Activated naive CD8-positive, alpha-beta T cell treated with anti-CD3 and anti-CD28 coated beads for 36 hours (primary cell): ENCODE results near the gene ASPHD2. TPM values are rescaled to one million over a fixed set of nuclear protein-coding genes. Genes with fewer than 3 reads are reported as not detected.

Experiments used
- DNase-seq: peaks from one replicate; pipeline ENCODE4 v3.0.0; 2021
- H3K27ac Mint-ChIP-seq: one replicate; pipeline ENCODE4 v1.8.0; 2022; ENCODE audit warnings: mild to moderate bottlenecking, moderate library complexity, mixed read lengths
- H3K27me3 Mint-ChIP-seq: one replicate; pipeline ENCODE4 v1.8.0; 2022; ENCODE audit warnings: mild to moderate bottlenecking, mixed read lengths
- H3K36me3 Mint-ChIP-seq: one replicate; pipeline ENCODE4 v1.8.0; 2021; ENCODE audit warnings: mild to moderate bottlenecking, mixed read lengths
- H3K4me1 Mint-ChIP-seq: one replicate; pipeline ENCODE4 v1.8.0; 2021; ENCODE audit warnings: mixed read lengths
- H3K4me3 Mint-ChIP-seq: one replicate; pipeline ENCODE4 v1.8.0; 2022; ENCODE audit warnings: mild to moderate bottlenecking, moderate library complexity, mixed read lengths
- H3K9me3 Mint-ChIP-seq: one replicate; pipeline ENCODE4 v1.8.0; 2022; ENCODE audit warnings: mixed read lengths
- total RNA-seq, 2 experiments: library from RNA; stranded (reverse); gene quantifications; one replicate each; pipeline ENCODE4 v1.2.3, GENCODE V29; 2021

Gene ASPHD2, protein sequence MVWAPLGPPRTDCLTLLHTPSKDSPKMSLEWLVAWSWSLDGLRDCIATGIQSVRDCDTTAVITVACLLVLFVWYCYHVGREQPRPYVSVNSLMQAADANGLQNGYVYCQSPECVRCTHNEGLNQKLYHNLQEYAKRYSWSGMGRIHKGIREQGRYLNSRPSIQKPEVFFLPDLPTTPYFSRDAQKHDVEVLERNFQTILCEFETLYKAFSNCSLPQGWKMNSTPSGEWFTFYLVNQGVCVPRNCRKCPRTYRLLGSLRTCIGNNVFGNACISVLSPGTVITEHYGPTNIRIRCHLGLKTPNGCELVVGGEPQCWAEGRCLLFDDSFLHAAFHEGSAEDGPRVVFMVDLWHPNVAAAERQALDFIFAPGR
- total RNA-seq, result 10 to 100 TPM; 14.9 to 15.9 TPM

DNA sequence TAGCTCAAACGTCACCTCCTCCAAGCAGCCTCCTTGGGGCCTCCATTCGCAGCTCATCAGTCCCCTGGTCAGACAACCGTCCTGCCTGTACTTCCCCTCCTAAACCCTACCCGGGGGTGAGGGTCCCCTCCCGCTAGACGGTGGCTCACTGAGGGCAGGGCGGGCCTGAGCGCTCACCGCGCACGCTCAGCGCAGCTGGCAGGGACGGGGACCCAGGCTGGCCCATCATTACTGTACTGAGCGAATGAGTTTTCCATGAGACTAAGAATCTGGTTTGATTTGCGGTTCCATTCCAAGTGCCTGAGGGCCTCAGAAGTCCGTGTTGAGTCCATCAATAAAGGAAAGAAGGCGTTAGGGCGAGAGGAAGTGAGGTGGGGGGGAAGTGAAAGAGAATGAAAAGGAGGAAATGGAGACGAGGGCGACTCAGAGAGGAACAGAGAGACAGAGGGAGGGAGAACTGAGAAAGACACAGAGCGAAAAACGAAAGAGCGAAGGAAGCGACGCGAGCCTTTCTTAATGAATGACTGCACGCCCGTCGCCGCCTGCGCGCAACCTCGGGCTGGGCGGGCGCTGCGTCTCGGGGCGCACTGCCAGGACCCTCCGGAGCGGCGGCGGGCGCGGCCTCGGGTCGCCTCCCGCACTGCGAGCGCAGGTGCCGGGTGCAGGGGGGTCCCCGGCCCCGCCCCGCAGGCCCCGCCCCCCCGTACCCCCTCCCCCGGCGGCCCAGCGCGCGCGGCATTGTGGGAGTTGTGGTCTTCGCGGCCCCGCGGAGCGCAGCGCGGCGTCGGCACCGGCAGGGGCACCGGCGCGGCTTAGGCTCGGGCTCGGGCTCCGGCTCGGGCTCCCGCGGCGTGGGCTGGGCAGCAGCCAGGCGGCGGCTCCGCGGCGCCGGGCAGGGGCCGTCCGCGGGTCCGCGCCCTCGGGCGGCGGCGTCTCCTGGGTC, at the start of gene ASPHD2:
ASPHD2 (plus strand) TSS at position 746 of the 943 bp plus-strand sequence. CDS start 4,356 bp downstream, outside the sequence.
- Mint-ChIP-seq H3K4me1 (peaks cover 52% of the 10 kb centered on the region), H3K9me3 (no peaks in the 10 kb centered on the region), H3K27ac (peak within 1 kb of the TSS; percentile 95), H3K27me3 (peaks cover 9% of the 10 kb centered on the region), H3K4me3 (peak within 1 kb of the TSS; percentile 95), H3K36me3 (peaks cover 28% of the 10 kb centered on the region)
- peak; percentile 93 for DNase-seq

DNA sequence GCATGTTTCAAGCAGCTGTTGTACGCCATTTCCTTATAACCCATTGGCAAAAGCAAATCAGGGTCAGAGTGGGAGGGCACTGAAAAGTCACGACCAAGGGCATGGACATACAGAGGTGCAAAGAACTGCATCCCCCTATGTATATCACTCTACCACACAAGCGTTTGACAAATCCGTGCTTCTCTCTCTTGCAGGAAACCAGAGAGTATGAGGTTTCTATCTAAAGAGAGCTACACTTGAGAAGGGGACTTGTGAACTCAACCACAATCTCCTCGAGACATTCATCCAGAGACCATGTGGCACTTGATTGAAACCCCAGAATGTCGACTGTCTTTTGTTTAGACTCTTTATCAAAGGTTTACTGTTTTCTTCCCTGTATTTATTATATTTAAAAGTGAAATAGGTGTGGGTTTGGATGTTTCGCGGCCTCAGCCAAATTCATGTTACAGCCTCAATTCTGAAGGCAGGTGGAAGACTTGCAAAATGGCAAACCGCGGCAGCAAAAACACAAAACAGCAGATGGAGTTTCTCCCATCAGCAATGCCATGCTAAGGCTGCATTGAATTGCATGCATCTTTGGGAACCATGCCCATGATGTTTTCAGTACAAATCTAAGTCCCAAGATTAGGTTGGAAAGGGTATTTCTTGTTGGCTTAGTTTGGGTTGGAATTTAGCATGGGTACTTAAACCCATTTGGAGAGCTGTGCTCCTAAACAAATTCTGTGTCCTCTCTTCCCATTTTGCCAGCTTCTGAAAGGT, 48.8 kb upstream of the ASPHD2 start:
- Mint-ChIP-seq H3K27ac (no peak overlapping the region), H3K27me3 (peaks cover 50% of the 10 kb centered on the region), H3K36me3 (no peaks in the 10 kb centered on the region), H3K4me1 (no peaks in the 10 kb centered on the region), H3K9me3 (peaks cover 4% of the 10 kb centered on the region), H3K4me3 (no peak overlapping the region)
- DNase-seq, result no peak

DNA sequence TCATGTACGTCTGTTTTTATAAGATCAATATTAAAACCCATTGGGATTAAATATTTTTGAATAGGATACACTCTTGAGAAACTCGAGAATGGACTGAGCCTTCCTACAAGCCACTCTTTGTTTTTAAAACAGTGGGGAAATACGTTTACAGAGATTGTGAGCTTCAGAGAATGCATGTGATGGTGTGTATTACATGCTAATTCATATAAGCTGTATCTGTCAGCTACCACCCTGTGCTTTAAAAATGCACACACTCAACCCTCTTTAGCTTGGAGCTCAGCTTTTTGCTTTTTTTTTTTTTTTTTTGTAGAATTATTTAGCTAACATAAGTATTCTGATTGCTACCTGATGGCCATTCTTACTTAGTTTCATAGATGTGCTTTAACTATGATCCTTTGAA, 46.3 kb upstream of the ASPHD2 start:
- DNase-seq, result no peak
- Mint-ChIP-seq H3K36me3 (no peaks in the 10 kb centered on the region), H3K27ac (no peak overlapping the region), H3K4me1 (no peaks in the 10 kb centered on the region), H3K27me3 (peaks cover 39% of the 10 kb centered on the region), H3K9me3 (peaks cover 4% of the 10 kb centered on the region), H3K4me3 (no peak overlapping the region)

DNA sequence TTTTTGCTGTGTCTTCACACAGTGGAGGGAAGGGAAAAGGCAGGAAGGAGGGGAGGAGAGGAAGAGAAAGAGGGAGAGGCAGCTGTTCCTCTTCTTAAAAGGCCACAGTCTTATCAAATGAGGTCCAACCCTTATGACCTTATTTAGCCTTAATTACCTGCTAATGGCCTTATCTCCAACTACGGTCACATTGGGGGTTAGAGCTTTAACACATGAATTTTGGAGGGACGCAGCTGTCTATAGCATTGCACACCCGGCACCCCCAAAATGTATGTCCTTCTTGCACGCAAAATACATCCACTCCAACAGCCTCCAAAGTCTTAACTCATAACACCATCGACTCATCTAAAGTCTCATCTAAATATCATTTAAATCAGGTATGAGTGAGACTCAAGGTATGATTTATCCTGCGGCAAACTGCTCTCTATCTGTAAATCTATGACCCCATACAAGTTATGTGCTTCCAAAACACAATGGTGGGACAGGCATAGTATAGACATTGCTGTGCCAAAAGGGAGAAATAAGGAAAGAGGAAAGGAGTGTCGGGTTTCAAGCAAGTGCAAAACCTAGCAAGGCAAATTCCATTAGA, 45.0 kb upstream of the ASPHD2 start:
- Mint-ChIP-seq H3K36me3 (no peaks in the 10 kb centered on the region), H3K27me3 (peaks cover 34% of the 10 kb centered on the region), H3K27ac (no peak overlapping the region)

DNA sequence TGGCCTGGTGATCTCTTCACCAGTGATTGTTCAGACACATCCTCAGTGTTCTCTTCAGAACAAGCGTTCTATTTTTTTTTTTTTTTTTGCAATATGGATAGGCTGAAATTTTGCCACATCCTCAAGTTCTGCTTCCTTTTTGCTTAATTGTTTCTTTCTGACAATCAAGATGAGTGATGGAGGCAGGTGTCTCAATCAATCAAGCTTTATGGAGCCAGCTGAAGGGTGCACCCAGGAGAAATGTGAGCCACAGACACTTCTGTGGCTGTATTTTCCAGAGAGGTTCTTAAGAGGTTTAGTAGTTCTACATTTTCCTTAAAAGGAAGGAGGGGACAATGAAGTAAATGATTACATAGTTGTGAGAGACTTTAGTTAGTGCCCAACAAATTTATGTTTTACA, 43.9 kb upstream of the ASPHD2 start:
- H3K4me1 Mint-ChIP-seq, result no peaks in the 10 kb centered on the region
- DNase-seq, result no peak
- H3K27me3 Mint-ChIP-seq, result peaks cover 35% of the 10 kb centered on the region
- H3K4me3 Mint-ChIP-seq, result no peak overlapping the region
- no peak overlapping the region for H3K27ac Mint-ChIP-seq
- H3K9me3 Mint-ChIP-seq, result no peaks in the 10 kb centered on the region
- no peaks in the 10 kb centered on the region for H3K36me3 Mint-ChIP-seq

More for the DNA sequence above, 45.0 kb upstream of the ASPHD2 start:
- Mint-ChIP-seq H3K4me3 (no peak overlapping the region), H3K9me3 (peaks cover under 1% of the 10 kb centered on the region), H3K4me1 (no peaks in the 10 kb centered on the region)
- no peak for DNase-seq

DNA sequence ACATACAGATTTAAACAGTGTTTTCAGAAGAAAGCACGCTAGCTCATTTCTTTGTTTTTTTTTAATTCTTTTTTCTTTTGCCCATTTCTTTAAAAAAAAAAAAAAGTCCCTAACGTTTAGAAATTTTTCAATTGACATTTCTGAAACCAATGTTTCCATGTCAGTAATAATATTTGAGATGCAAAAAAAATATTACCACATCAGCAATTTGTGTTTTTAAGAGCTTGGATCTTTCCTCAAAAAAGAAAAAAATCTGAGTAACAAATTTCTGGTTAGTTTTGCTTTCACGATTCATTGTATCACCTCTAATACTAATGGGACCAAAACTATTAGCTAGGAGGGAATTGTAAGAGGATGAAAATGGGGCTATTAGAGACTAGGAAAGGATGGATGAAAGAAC, 39.9 kb upstream of the ASPHD2 start:
- Mint-ChIP-seq H3K4me3 (no peak overlapping the region), H3K27me3 (peaks cover 17% of the 10 kb centered on the region)

GRCh38 chr22:26391091-26391490, 38.0 kb upstream of the ASPHD2 start:
- no peaks in the 10 kb centered on the region for H3K4me1 Mint-ChIP-seq
- no peak overlapping the region for H3K27ac Mint-ChIP-seq
- no peaks in the 10 kb centered on the region for H3K36me3 Mint-ChIP-seq
- no peak for DNase-seq
- H3K27me3 Mint-ChIP-seq, result peaks cover 17% of the 10 kb centered on the region
- no peak overlapping the region for H3K4me3 Mint-ChIP-seq
- H3K9me3 Mint-ChIP-seq, result no peaks in the 10 kb centered on the region

More for the DNA sequence above, 39.9 kb upstream of the ASPHD2 start:
- Mint-ChIP-seq H3K36me3 (no peaks in the 10 kb centered on the region), H3K27ac (no peak overlapping the region), H3K4me1 (no peaks in the 10 kb centered on the region), H3K9me3 (no peaks in the 10 kb centered on the region)
- DNase-seq, result no peak

DNA sequence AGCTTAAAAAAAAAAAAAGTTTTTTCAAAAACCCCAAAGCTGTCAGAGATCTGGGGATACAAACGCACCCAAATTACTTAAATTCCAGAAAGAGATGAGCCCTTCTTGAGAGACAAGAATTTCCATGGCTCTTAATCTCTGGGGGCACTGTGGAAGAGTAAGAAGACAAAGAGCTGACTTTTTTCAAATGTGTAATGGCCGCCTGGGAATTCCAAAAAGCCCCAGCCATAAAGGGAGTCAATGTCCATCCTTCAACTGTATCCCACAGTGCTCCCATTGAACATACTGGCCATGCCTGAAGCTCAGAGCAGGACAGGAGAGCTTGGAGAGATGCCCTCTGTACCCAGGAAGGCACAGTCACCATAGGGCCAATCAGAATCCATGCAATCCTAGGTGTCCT, 37.4 kb upstream of the ASPHD2 start:
- Mint-ChIP-seq H3K9me3 (no peaks in the 10 kb centered on the region), H3K27me3 (peaks cover 16% of the 10 kb centered on the region), H3K4me3 (no peak overlapping the region), H3K27ac (no peak overlapping the region), H3K36me3 (no peaks in the 10 kb centered on the region), H3K4me1 (no peaks in the 10 kb centered on the region)
- no peak for DNase-seq

- peaks cover 8% of the 10 kb centered on the region for H3K27me3 Mint-ChIP-seq
- no peak overlapping the region for H3K27ac Mint-ChIP-seq
- H3K4me3 Mint-ChIP-seq, result no peak overlapping the region
- H3K9me3 Mint-ChIP-seq, result no peaks in the 10 kb centered on the region
- no peak for DNase-seq
- no peaks in the 10 kb centered on the region for H3K36me3 Mint-ChIP-seq
- H3K4me1 Mint-ChIP-seq, result peaks cover 3% of the 10 kb centered on the region
Observed at GRCh38 chr22:26393929-26394328, 35.1 kb upstream of the ASPHD2 start.

GRCh38 chr22:26394777-26395176, 34.3 kb upstream of the ASPHD2 start:
- H3K4me3 Mint-ChIP-seq, result no peak overlapping the region
- H3K27me3 Mint-ChIP-seq, result peaks cover 3% of the 10 kb centered on the region
- H3K4me1 Mint-ChIP-seq, result peaks cover 6% of the 10 kb centered on the region
- no peak overlapping the region for H3K27ac Mint-ChIP-seq
- DNase-seq, result no peak
- H3K9me3 Mint-ChIP-seq, result no peaks in the 10 kb centered on the region
- no peaks in the 10 kb centered on the region for H3K36me3 Mint-ChIP-seq

- Mint-ChIP-seq H3K4me1 (peaks cover 6% of the 10 kb centered on the region), H3K4me3 (no peak overlapping the region), H3K27me3 (peaks cover 3% of the 10 kb centered on the region), H3K36me3 (no peaks in the 10 kb centered on the region), H3K27ac (no peak overlapping the region), H3K9me3 (no peaks in the 10 kb centered on the region)
- no peak for DNase-seq
Observed at GRCh38 chr22:26395926-26396325, 33.1 kb upstream of the ASPHD2 start.

DNA sequence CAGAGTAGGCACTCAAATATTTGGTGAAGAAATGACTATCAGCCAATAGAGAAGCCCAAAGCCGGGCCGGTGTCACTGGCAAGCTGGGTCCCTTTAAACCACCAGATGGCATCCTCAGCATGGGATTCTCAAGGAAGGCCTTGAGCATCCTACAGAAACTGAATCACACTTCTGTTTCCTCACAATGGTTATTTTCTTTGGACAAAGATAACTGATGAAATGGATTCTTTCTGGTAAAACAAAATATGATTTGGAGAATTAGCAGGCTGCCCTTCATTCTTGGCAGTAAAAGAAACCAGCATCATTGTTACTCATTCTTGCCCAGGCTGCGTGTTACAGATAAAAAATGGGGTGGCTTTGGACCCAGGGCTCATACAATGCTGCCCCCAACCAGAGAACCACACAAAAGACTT, 30.3 kb upstream of the ASPHD2 start:
- DNase-seq, result peak; percentile 47

GRCh38 chr22:26399289-26399688, 29.8 kb upstream of the ASPHD2 start:
- no peak overlapping the region for H3K27ac Mint-ChIP-seq

More for the DNA sequence above, 30.3 kb upstream of the ASPHD2 start:
- Mint-ChIP-seq H3K36me3 (no peaks in the 10 kb centered on the region), H3K9me3 (no peaks in the 10 kb centered on the region), H3K4me3 (no peak overlapping the region), H3K27me3 (peaks cover 4% of the 10 kb centered on the region), H3K4me1 (peaks cover 6% of the 10 kb centered on the region), H3K27ac (no peak overlapping the region)

GRCh38 chr22:26401726-26402125, 27.3 kb upstream of the ASPHD2 start:
- DNase-seq, result no peak
- Mint-ChIP-seq H3K27ac (no peak overlapping the region), H3K4me1 (peaks cover 17% of the 10 kb centered on the region), H3K4me3 (no peak overlapping the region), H3K9me3 (no peaks in the 10 kb centered on the region), H3K27me3 (peaks cover 8% of the 10 kb centered on the region), H3K36me3 (no peaks in the 10 kb centered on the region)

More at GRCh38 chr22:26399289-26399688, 29.8 kb upstream of the ASPHD2 start:
- Mint-ChIP-seq H3K9me3 (no peaks in the 10 kb centered on the region), H3K4me3 (no peak overlapping the region), H3K36me3 (no peaks in the 10 kb centered on the region), H3K4me1 (peaks cover 10% of the 10 kb centered on the region), H3K27me3 (peaks cover 6% of the 10 kb centered on the region)
- DNase-seq, result no peak
